GM18511 (cell line): ENCODE data around the gene BPNT1.
"Not testable (repeated sequence)": the region's sequence is repeated elsewhere in the genome, so short reads cannot be mapped to it uniquely, and the experiment has no call there.

Source experiments
- ATAC-seq: cut with Tn5 transposase; IDR thresholded peaks from one replicate; pipeline ENCODE4 v1.9.1; 2021; ENCODE audit warnings: mild to moderate bottlenecking, moderate library complexity; ENCODE audit not compliant: unreplicated experiment

BPNT1 gene

GRCh38 chr1:220084460-220084859, 5.1 kb downstream of the BPNT1 start:
- no peak for ATAC-seq

GRCh38 chr1:220077887-220078286, 11.7 kb downstream of the BPNT1 start:
- no peak for ATAC-seq

GRCh38 chr1:220076861-220077762, 12.5 kb downstream of the BPNT1 start:
- no peak for ATAC-seq

- no peak for ATAC-seq
These were observed 22.1 kb downstream of the BPNT1 start for GRCh38 chr1:220067269-220068204.

GRCh38 chr1:220062629-220063028, 27.0 kb downstream of the BPNT1 start:
- no peak for ATAC-seq

GRCh38 chr1:220060876-220061275, 28.7 kb downstream of the BPNT1 start:
- no peak for ATAC-seq

- no peak for ATAC-seq
These were observed 33.2 kb downstream of the BPNT1 start for GRCh38 chr1:220056374-220056773.

- peak; percentile 99 for ATAC-seq
These were observed 43.3 kb downstream of the BPNT1 start, which contains the start of gene EPRS1 for GRCh38 chr1:220046052-220046930. Gene EPRS1 (minus strand): TSS chr1:220046505. CDS start chr1:220046388, 117 bp downstream.

GRCh38 chr1:220045356-220046051, 44.1 kb downstream of the BPNT1 start:
- ATAC-seq, result no peak

- ATAC-seq, result no peak
These were observed 44.8 kb downstream of the BPNT1 start for GRCh38 chr1:220044678-220045355.

- no peak for ATAC-seq
These were observed 45.9 kb downstream of the BPNT1 start for GRCh38 chr1:220043646-220044045.

GRCh38 chr1:220040028-220040596, 49.5 kb downstream of the BPNT1 start:
- ATAC-seq, result no peak

GRCh38 chr1:220038640-220039039, 50.9 kb downstream of the BPNT1 start:
- no peak for ATAC-seq

GRCh38 chr1:220037810-220038209, 51.8 kb downstream of the BPNT1 start:
- not testable (repeated sequence) for ATAC-seq

- no peak for ATAC-seq
These were observed 56.7 kb downstream of the BPNT1 start for GRCh38 chr1:220032911-220033310.

- ATAC-seq, result peak; percentile 63
These were observed 58.3 kb downstream of the BPNT1 start for GRCh38 chr1:220031287-220031686.

GRCh38 chr1:220028346-220028895, 61.2 kb downstream of the BPNT1 start:
- no peak for ATAC-seq

- no peak for ATAC-seq
These were observed 70.5 kb downstream of the BPNT1 start for GRCh38 chr1:220019071-220019470.

GRCh38 chr1:220013497-220013896, 76.1 kb downstream of the BPNT1 start:
- ATAC-seq, result peak; percentile 91
